ENCODE measurements around the gene HPSE2. TPM values are rescaled to one million over a fixed set of nuclear protein-coding genes. Genes with fewer than 3 reads are reported as not detected.

Gene HPSE2
- total RNA-seq, 2 experiments from 2014 or later: not detected

DNA sequence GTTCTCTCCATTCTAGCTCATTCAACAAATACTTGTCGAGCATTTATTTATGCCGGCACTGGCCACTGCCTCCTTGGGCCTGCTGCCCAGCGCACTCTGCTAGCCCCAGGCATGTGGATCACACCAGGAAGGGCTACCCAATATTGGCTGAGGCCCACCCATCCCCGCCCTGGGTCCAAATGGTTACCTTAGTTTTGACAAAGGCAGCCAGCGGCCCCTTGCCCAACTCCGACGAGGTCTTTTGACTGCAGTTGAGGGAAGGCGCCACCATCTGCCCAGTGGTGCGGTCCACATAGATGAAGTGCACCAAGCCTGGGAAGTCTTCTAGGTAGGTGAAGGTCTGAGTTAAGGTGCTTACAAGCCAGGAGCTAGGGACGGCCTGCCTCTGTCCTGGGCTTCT is 813.5 kb downstream of the HPSE2 start:
- no peaks in the 10 kb centered on the region for H3K9me3 ChIP-seq (ENCODE audit: control insufficient read depth in 1 of 2, insufficient read depth in 1 of 2, low read length in 2 of 2)
- Mint-ChIP-seq H3K4me3 (no peak overlapping the region), H3K4me1 (ENCODE audit: low read depth) (no peaks in the 10 kb centered on the region), H3K9me3 (no peaks in the 10 kb centered on the region), H3K27me3 (no peaks in the 10 kb centered on the region), H3K27ac (no peak overlapping the region), H3K36me3 (ENCODE audit: low read depth) (peaks cover 66% of the 10 kb centered on the region)
- DNase-seq (no peak), ATAC-seq (ENCODE audit: poor library complexity) (no peak)
- no peak overlapping the region for H3K4me3 ChIP-seq (ENCODE audit: low read length)
- POLR2A ChIA-PET: no interaction called here
- CTCF ChIA-PET: no interaction called here
- peaks cover 6% of the 10 kb centered on the region for H3K4me1 ChIP-seq (ENCODE audit: insufficient read depth, low read length)
- H3K27ac ChIP-seq (ENCODE audit: low read depth in 1 of 2, low read length in 2 of 2): no peak overlapping the region
- TF ChIP-seq, protein P1, sequence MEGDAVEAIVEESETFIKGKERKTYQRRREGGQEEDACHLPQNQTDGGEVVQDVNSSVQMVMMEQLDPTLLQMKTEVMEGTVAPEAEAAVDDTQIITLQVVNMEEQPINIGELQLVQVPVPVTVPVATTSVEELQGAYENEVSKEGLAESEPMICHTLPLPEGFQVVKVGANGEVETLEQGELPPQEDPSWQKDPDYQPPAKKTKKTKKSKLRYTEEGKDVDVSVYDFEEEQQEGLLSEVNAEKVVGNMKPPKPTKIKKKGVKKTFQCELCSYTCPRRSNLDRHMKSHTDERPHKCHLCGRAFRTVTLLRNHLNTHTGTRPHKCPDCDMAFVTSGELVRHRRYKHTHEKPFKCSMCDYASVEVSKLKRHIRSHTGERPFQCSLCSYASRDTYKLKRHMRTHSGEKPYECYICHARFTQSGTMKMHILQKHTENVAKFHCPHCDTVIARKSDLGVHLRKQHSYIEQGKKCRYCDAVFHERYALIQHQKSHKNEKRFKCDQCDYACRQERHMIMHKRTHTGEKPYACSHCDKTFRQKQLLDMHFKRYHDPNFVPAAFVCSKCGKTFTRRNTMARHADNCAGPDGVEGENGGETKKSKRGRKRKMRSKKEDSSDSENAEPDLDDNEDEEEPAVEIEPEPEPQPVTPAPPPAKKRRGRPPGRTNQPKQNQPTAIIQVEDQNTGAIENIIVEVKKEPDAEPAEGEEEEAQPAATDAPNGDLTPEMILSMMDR (IDR thresholded peaks at IDR 0.05): no peak
- H3K27me3 ChIP-seq (ENCODE audit: control insufficient read depth in 1 of 2, insufficient read depth in 2 of 2, low read length in 2 of 2): no peaks in the 10 kb centered on the region
- H3K36me3 ChIP-seq (ENCODE audit: insufficient read depth, low read length): peaks cover 55% of the 10 kb centered on the region
- intact Hi-C loops (cut with DNase I, micrococcal nuclease): no loop called here

DNA sequence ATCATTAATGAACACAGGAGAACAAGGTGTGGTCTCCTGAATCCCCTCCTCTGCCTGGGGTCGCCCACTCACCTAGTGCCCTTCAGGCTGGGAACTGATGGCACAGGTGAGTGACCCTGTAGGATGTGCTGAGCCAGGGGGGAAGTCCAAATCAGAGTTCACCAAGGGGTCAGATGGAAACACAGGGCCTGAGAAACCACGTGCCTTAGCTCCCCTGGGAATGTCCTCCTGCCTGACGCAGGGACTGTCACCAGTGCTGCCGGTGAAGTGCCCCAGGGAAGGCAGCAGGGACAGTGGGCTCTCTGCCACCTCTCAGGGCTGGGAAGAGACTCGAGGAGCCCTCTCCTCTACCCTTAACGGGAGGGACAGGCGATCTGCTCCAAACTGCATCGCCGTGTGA is 814.9 kb downstream of the HPSE2 start:
- H3K27me3 ChIP-seq (ENCODE audit: control insufficient read depth in 1 of 2, insufficient read depth in 2 of 2, low read length in 2 of 2): no peaks in the 10 kb centered on the region
- H3K27me3 Mint-ChIP-seq: no peaks in the 10 kb centered on the region
- no peak overlapping the region for H3K27ac ChIP-seq (ENCODE audit: low read depth in 1 of 2, low read length in 2 of 2)
- TF ChIP-seq, protein P1 (IDR thresholded peaks at IDR 0.05): no peak
- no peak overlapping the region for H3K27ac Mint-ChIP-seq
- intact Hi-C loops (cut with DNase I, micrococcal nuclease): no loop called here
- no peak overlapping the region for H3K4me3 ChIP-seq (ENCODE audit: low read length)
- CTCF ChIA-PET: no interaction called here
- H3K9me3 Mint-ChIP-seq: no peaks in the 10 kb centered on the region
- no peak overlapping the region for H3K4me3 Mint-ChIP-seq
- H3K36me3 ChIP-seq (ENCODE audit: insufficient read depth, low read length): peaks cover 48% of the 10 kb centered on the region
- H3K9me3 ChIP-seq (ENCODE audit: control insufficient read depth in 1 of 2, insufficient read depth in 1 of 2, low read length in 2 of 2): no peaks in the 10 kb centered on the region
- POLR2A ChIA-PET: no interaction called here
- no peak for DNase-seq
- peaks cover 3% of the 10 kb centered on the region for H3K4me1 ChIP-seq (ENCODE audit: insufficient read depth, low read length)
- no peaks in the 10 kb centered on the region for H3K4me1 Mint-ChIP-seq (ENCODE audit: low read depth)
- no peak for ATAC-seq (ENCODE audit: poor library complexity)
- H3K36me3 Mint-ChIP-seq (ENCODE audit: low read depth): peaks cover 78% of the 10 kb centered on the region

DNA sequence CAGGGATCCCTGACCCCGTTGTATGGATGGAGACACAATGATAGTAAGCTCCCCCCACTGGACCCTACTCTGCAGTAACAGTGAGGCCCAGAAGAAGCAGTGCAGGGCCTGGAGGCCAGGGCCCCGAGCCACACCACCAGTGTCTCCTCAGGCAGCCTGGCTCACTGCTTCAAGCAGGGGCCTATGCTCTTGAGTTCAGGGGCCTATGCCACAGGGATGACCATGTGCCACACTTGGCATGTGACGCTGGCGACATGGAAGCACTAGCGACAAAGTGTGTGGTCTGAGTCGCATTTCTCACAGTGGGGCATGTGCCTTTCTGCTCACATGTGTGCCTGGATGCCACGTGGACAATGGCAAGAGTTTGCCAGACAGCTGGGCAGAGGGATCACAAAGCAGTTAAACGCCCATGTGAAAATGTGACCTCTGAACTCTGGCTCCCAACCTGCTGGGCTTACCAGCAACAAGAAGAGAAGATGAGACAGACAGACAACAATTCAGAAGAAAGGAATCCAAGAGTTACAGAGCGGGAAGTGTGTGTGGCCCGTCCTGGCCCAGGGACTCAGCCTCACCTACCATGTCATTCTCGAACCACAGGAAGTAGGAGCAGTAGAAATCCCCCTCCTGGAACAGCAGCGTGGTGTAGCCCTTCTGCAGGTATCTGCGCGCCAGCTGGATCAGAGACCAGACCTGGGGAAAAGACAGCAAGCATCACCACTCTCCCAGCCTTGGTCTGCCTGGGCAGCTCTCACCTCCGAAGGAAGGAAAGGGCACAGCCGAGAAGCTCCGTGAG is 816.0 kb downstream of the HPSE2 start:
- H3K27ac ChIP-seq (ENCODE audit: low read depth in 1 of 2, low read length in 2 of 2): no peak overlapping the region
- Mint-ChIP-seq H3K27ac (no peak overlapping the region), H3K9me3 (no peaks in the 10 kb centered on the region), H3K4me1 (ENCODE audit: low read depth) (peaks cover 7% of the 10 kb centered on the region), H3K4me3 (no peak overlapping the region), H3K36me3 (ENCODE audit: low read depth) (peaks cover 70% of the 10 kb centered on the region), H3K27me3 (no peaks in the 10 kb centered on the region)
- ChIA-PET POLR2A (no interaction called here), CTCF (no interaction called here)
- ATAC-seq (ENCODE audit: poor library complexity): no peak
- TF ChIP-seq, protein P1 (IDR thresholded peaks at IDR 0.05): no peak
- intact Hi-C loops (cut with DNase I, micrococcal nuclease): no loop called here
- peaks cover 9% of the 10 kb centered on the region for H3K4me1 ChIP-seq (ENCODE audit: insufficient read depth, low read length)
- peaks cover 43% of the 10 kb centered on the region for H3K36me3 ChIP-seq (ENCODE audit: insufficient read depth, low read length)
- H3K4me3 ChIP-seq (ENCODE audit: low read length): no peak overlapping the region
- no peaks in the 10 kb centered on the region for H3K27me3 ChIP-seq (ENCODE audit: control insufficient read depth in 1 of 2, insufficient read depth in 2 of 2, low read length in 2 of 2)
- no peaks in the 10 kb centered on the region for H3K9me3 ChIP-seq (ENCODE audit: control insufficient read depth in 1 of 2, insufficient read depth in 1 of 2, low read length in 2 of 2)
- DNase-seq: peak in 1 of 14 experiments; percentile 3

Data from CD4-positive, alpha-beta T cell (primary cell).